BLaER1 treated with 17β-estradiol and CSF1 and Interleukin-3, amounts not matched to agents 10 nM and 100 nM (cell line): ENCODE data around the gene SLC9A8.
A peak's percentile ranks its signal among the peaks of the same experiment; 100 is the strongest.

ENCODE experiments used
- H3K27ac ChIP-seq, 11 experiments: shearing (Covaris generic); formaldehyde crosslinking; 2 replicates each; pipeline ENCODE4 v1.8.1; 2022
- H3K27me3 ChIP-seq, 11 experiments: shearing (Covaris generic); formaldehyde crosslinking; 2 replicates each; pipeline ENCODE4 v1.8.1; 2022
- H3K36me3 ChIP-seq, 11 experiments: shearing (Covaris generic); formaldehyde crosslinking; 2 replicates each; pipeline ENCODE4 v1.8.1; 2022
- H3K4me1 ChIP-seq, 10 experiments: shearing (Covaris generic); formaldehyde crosslinking; 2 replicates each; pipeline ENCODE4 v1.8.1; 2022
- H3K4me2 ChIP-seq, 11 experiments: shearing (Covaris generic); formaldehyde crosslinking; 2 replicates each; pipeline ENCODE4 v1.8.1; 2022
- H3K4me3 ChIP-seq, 10 experiments: shearing (Covaris generic); formaldehyde crosslinking; 2 replicates each; pipeline ENCODE4 v1.8.1; 2022
- H3K9ac ChIP-seq, 11 experiments: shearing (Covaris generic); formaldehyde crosslinking; 2 replicates each; pipeline ENCODE4 v1.8.1; 2022
- H3K9me3 ChIP-seq, 11 experiments: shearing (Covaris generic); formaldehyde crosslinking; replicated peaks in 1 of 11; 2 replicates each; pipeline ENCODE4 v1.8.1; 2022
- H4K20me1 ChIP-seq, 11 experiments: shearing (Covaris generic); formaldehyde crosslinking; 2 replicates each; pipeline ENCODE4 v1.8.1; 2022
- Cebpa-rat ChIP-seq, 11 experiments: shearing (Covaris generic); IDR thresholded peaks; 2 replicates each; pipeline ENCODE4 v1.8.1; 2022

The SLC9A8 gene

GRCh38 chr20:49913399-49914047 is 100.9 kb downstream of the SLC9A8 start:
- Histone ChIP-seq H3K27ac (no peak overlapping the region), H3K4me2 (peak overlapping the region; percentile 89 to 99 (median 94)), H3K9ac (peak overlapping the region in 10 of 11 experiments; percentile 53 to 99 (median 97); a peak in 11 of 22 replicates), H3K9me3 (no peaks in the 10 kb centered on the region), H3K36me3 (peaks cover 22 to 48% (median 38%) of the 10 kb centered on the region in 11 experiments), H3K27me3 (no peaks in the 10 kb centered on the region), H3K4me1 (peaks cover 24 to 34% (median 27%) of the 10 kb centered on the region in 10 experiments), H3K4me3 (peak overlapping the region in 8 of 10 experiments; percentile 86 to 99 (median 93); a peak in 10 of 20 replicates), H4K20me1 (peaks cover 32 to 67% (median 61%) of the 10 kb centered on the region in 11 experiments; a peak in 20 of 22 replicates)
- TF ChIP-seq Cebpa-rat (IDR thresholded peaks at IDR 0.05): no peak

- H3K27me3 ChIP-seq: no peaks in the 10 kb centered on the region
- H3K4me1 ChIP-seq: peaks cover 24 to 34% (median 27%) of the 10 kb centered on the region in 10 experiments
- H3K4me2 ChIP-seq: peak overlapping the region; percentile 89 to 99 (median 94)
- peak overlapping the region; percentile 86 to 99 (median 94) for H3K4me3 ChIP-seq
- H3K36me3 ChIP-seq: peaks cover 12 to 38% (median 28%) of the 10 kb centered on the region in 11 experiments; a peak in 21 of 22 replicates
- H4K20me1 ChIP-seq: peaks cover 30 to 58% (median 55%) of the 10 kb centered on the region in 11 experiments; a peak in 20 of 22 replicates
- H3K9ac ChIP-seq: peak overlapping the region; percentile 87 to 99 (median 97)
- H3K27ac ChIP-seq: peak overlapping the region; percentile 93 to 100 (median 99)
- TF ChIP-seq Cebpa-rat (IDR thresholded peaks at IDR 0.05): no peak
- H3K9me3 ChIP-seq: no peaks in the 10 kb centered on the region
Observed at GRCh38 chr20:49914310-49915117, 101.9 kb downstream of the SLC9A8 start.

- Histone ChIP-seq H3K27me3 (no peaks in the 10 kb centered on the region), H3K27ac (peak overlapping the region; percentile 93 to 100 (median 99)), H3K4me3 (peak overlapping the region; percentile 86 to 99 (median 94)), H3K9ac (peak overlapping the region; percentile 87 to 99 (median 97)), H4K20me1 (peaks cover 30 to 52% (median 50%) of the 10 kb centered on the region in 11 experiments; a peak in 20 of 22 replicates), H3K36me3 (peaks cover 7 to 32% (median 22%) of the 10 kb centered on the region in 11 experiments; a peak in 21 of 22 replicates), H3K4me1 (peaks cover 24 to 34% (median 27%) of the 10 kb centered on the region in 10 experiments), H3K9me3 (no peaks in the 10 kb centered on the region), H3K4me2 (peak overlapping the region; percentile 89 to 99 (median 94))
- TF ChIP-seq Cebpa-rat (IDR thresholded peaks at IDR 0.05): no peak
Observed at GRCh38 chr20:49915118-49915379, 102.4 kb downstream of the SLC9A8 start.

- Histone ChIP-seq H3K4me1 (peaks cover 24 to 34% (median 27%) of the 10 kb centered on the region in 10 experiments), H3K36me3 (peaks cover 2 to 27% (median 17%) of the 10 kb centered on the region in 11 experiments; a peak in 17 of 22 replicates), H3K9me3 (no peaks in the 10 kb centered on the region), H3K27me3 (no peaks in the 10 kb centered on the region), H3K9ac (peak within 1 kb of the TSS; percentile 87 to 99 (median 97)), H3K4me2 (peak within 1 kb of the TSS; percentile 89 to 99 (median 94)), H3K27ac (peak within 1 kb of the TSS; percentile 93 to 100 (median 99)), H3K4me3 (peak within 1 kb of the TSS; percentile 86 to 99 (median 94)), H4K20me1 (peaks cover 27 to 47% (median 44%) of the 10 kb centered on the region in 11 experiments; a peak in 20 of 22 replicates)
- TF ChIP-seq Cebpa-rat (IDR thresholded peaks at IDR 0.05): no peak
Observed at GRCh38 chr20:49915380-49916145, 102.9 kb downstream of the SLC9A8 start, which contains the start of gene SPATA2. Gene SPATA2, minus strand, starts transcription at chr20:49915529. Its CDS starts 7,039 bp downstream, at chr20:49908490.

GRCh38 chr20:49916146-49917002 is 103.7 kb downstream of the SLC9A8 start:
- Histone ChIP-seq H3K27ac (peak overlapping the region; percentile 93 to 100 (median 99)), H3K27me3 (no peaks in the 10 kb centered on the region), H3K4me1 (peaks cover 24 to 34% (median 27%) of the 10 kb centered on the region in 10 experiments), H4K20me1 (peaks cover 19 to 39% (median 36%) of the 10 kb centered on the region in 11 experiments; a peak in 19 of 22 replicates), H3K36me3 (peaks cover 0 to 20% (median 9%) of the 10 kb centered on the region in 11 experiments; a peak in 8 of 22 replicates), H3K9ac (peak overlapping the region; percentile 87 to 99 (median 97)), H3K4me2 (peak overlapping the region; percentile 72 to 99 (median 93)), H3K4me3 (peak overlapping the region; percentile 86 to 99 (median 94)), H3K9me3 (no peaks in the 10 kb centered on the region)
- TF ChIP-seq Cebpa-rat (IDR thresholded peaks at IDR 0.05): no peak

GRCh38 chr20:49918446-49918845 is 105.8 kb downstream of the SLC9A8 start:
- H3K9ac ChIP-seq: no peak overlapping the region
- peaks cover 0 to 2% (median 0%) of the 10 kb centered on the region in 11 experiments; a peak in 1 of 22 replicates for H3K36me3 ChIP-seq
- H3K27me3 ChIP-seq: no peaks in the 10 kb centered on the region
- peaks cover 5 to 18% (median 17%) of the 10 kb centered on the region in 11 experiments; a peak in 17 of 22 replicates for H4K20me1 ChIP-seq
- no peak overlapping the region for H3K4me2 ChIP-seq
- H3K9me3 ChIP-seq: no peaks in the 10 kb centered on the region
- TF ChIP-seq Cebpa-rat (IDR thresholded peaks at IDR 0.05): no peak
- no peak overlapping the region for H3K4me3 ChIP-seq
- peaks cover 20 to 25% (median 22%) of the 10 kb centered on the region in 10 experiments for H3K4me1 ChIP-seq
- H3K27ac ChIP-seq: no peak overlapping the region

- Histone ChIP-seq H3K4me3 (no peak overlapping the region), H3K9ac (no peak overlapping the region), H3K36me3 (no peaks in the 10 kb centered on the region), H3K4me2 (no peak overlapping the region), H3K4me1 (peaks cover 14 to 19% (median 16%) of the 10 kb centered on the region in 10 experiments), H3K27ac (no peak overlapping the region), H3K27me3 (no peaks in the 10 kb centered on the region), H4K20me1 (peaks cover 0 to 13% (median 11%) of the 10 kb centered on the region in 11 experiments; a peak in 16 of 22 replicates), H3K9me3 (no peaks in the 10 kb centered on the region)
- TF ChIP-seq Cebpa-rat (IDR thresholded peaks at IDR 0.05): no peak
Observed at GRCh38 chr20:49919009-49919408, 106.4 kb downstream of the SLC9A8 start.
